GM12878 (cell line): ENCODE measurements around the gene CELSR1. TPM values are rescaled to one million over a fixed set of nuclear protein-coding genes. Genes with fewer than 3 reads are reported as not detected.

ENCODE experiments used
- ASH2L ChIP-seq: fragments of 300-600, 200-600 bp; sonication (generic); IDR thresholded peaks from 2 replicates; pipeline ENCODE4 v1.6.1; 2017; ENCODE audit warnings: low read depth, mild to moderate bottlenecking, borderline replicate concordance
- ATF7 ChIP-seq: fragments of 450-650 bp; IDR thresholded peaks from 2 replicates; pipeline ENCODE4 v1.6.1; 2016; ENCODE audit warnings: low read depth, mild to moderate bottlenecking
- BACH1 ChIP-seq: fragments of 450-650 bp; IDR thresholded peaks from 2 replicates; pipeline ENCODE4 v1.6.1; 2017; ENCODE audit warnings: mild to moderate bottlenecking, borderline replicate concordance
- CHD2 ChIP-seq: IDR thresholded peaks from 2 replicates; pipeline ENCODE4 v1.6.1; 2011; ENCODE audit warnings: low read depth, low read length, improper control_type of control experiment, borderline replicate concordance
- EED ChIP-seq: sonication (generic); IDR thresholded peaks from 2 replicates; pipeline ENCODE4 v1.6.1; 2016; ENCODE audit warnings: antibody characterized with exemption, low read depth
- HCFC1 ChIP-seq: fragments of 150-350 bp; IDR thresholded peaks from 2 replicates; pipeline ENCODE4 v1.6.1; 2014; ENCODE audit warnings: low read length
- NBN ChIP-seq: fragments of 450-650 bp; IDR thresholded peaks from 2 replicates; pipeline ENCODE4 v1.6.1; 2016
- NFYA ChIP-seq: IDR thresholded peaks from 2 replicates; pipeline ENCODE4 v1.6.1; 2011; ENCODE audit warnings: low read depth, mild to moderate bottlenecking, low read length, improper control_type of control experiment, borderline replicate concordance
- NFYB ChIP-seq: IDR thresholded peaks from 2 replicates; pipeline ENCODE4 v1.6.1; 2011; ENCODE audit warnings: low read depth, mild to moderate bottlenecking, low read length, improper control_type of control experiment, moderate library complexity; ENCODE audit not compliant: insufficient read depth
- PAX5 ChIP-seq: IDR thresholded peaks from 2 replicates; pipeline ENCODE4 v1.6.1; 2011; ENCODE audit warnings: low read depth, low read length, borderline replicate concordance
- PAX8 ChIP-seq: fragments of 450-650 bp; IDR thresholded peaks from 2 replicates; pipeline ENCODE4 v1.6.1; 2017; ENCODE audit warnings: mild to moderate bottlenecking, moderate library complexity
- RAD51 ChIP-seq: fragments of 450-650 bp; IDR thresholded peaks from 2 replicates; pipeline ENCODE4 v1.6.1; 2016; ENCODE audit warnings: moderate library complexity, mild to moderate bottlenecking, inconsistent platforms
- RELA ChIP-seq: fragments of 450-650 bp; IDR thresholded peaks from 2 replicates; pipeline ENCODE4 v1.8.0; 2014; ENCODE audit warnings: borderline replicate concordance; ENCODE audit not compliant: partially characterized antibody
- RUNX3 ChIP-seq: IDR thresholded peaks from 2 replicates; pipeline ENCODE4 v1.6.1; 2012; ENCODE audit warnings: low read length, inconsistent platforms
- SP1 ChIP-seq: IDR thresholded peaks from one replicate; pipeline ENCODE4 v1.6.1; 2011; ENCODE audit warnings: low read depth, low read length
- SPI1 ChIP-seq: IDR thresholded peaks from 2 replicates; pipeline ENCODE4 v1.6.1; 2011; ENCODE audit warnings: low read depth, mild to moderate bottlenecking, low read length, moderate library complexity, borderline replicate concordance; ENCODE audit not compliant: insufficient read depth
- SRF ChIP-seq, 2 experiments: IDR thresholded peaks; 2 replicates each; pipeline ENCODE4 v1.6.1; 2011; ENCODE audit warnings: low read depth in 2 of 2, low read length in 2 of 2, mild to moderate bottlenecking in 1 of 2, moderate library complexity in 1 of 2
- YY1 ChIP-seq: IDR thresholded peaks from 2 replicates; pipeline ENCODE4 v1.6.1; 2011; ENCODE audit warnings: low read depth, mild to moderate bottlenecking, low read length
- ZSCAN29 ChIP-seq: fragments of 450-650 bp; IDR thresholded peaks from 2 replicates; pipeline ENCODE4 v1.6.1; 2017; ENCODE audit warnings: mild to moderate bottlenecking, moderate library complexity
- polyA plus RNA-seq, 11 experiments: library from polyadenylated mRNA; depleted of rRNA in 4 of 11; unstranded in 6 of 11; stranded (reverse) in 5 of 11; fragments of >200 nt; fragmentation: Nextera tagmentation in 4 of 11; fragmentation: Illumina TruSeq in 1 of 11; extraction: Ambion mirVana in 4 of 11; extraction: Trizol in 1 of 11; gene quantifications; 1 replicate in 1 of 11; 2 replicates in 10 of 11; pipeline versions ENCODE4 v1.2.1 to v1.2.3, GENCODE V29; 2011 to 2016; ENCODE audit warnings: inconsistent platforms in 2 of 11, missing spikeins in 2 of 11, low read depth in 1 of 11
- total RNA-seq, 4 experiments: library from RNA; depleted of rRNA in 3 of 4; stranded (reverse); fragments of >200 nt in 3 of 4; fragmentation: Illumina TruSeq in 1 of 4; extraction: Trizol in 1 of 4; gene quantifications; 2 replicates each; pipeline versions ENCODE4 v1.2.1 to v1.2.3, GENCODE V29; 2013 to 2021
- TF ChIP-seq, protein P1 (sequence below): fragments of 450-650 bp; IDR thresholded peaks from 2 replicates; pipeline ENCODE4 v1.6.1; 2018; ENCODE audit warnings: mild to moderate bottlenecking, low read depth, moderate library complexity; ENCODE audit not compliant: partially characterized antibody
- TF ChIP-seq, protein P2 (sequence below): IDR thresholded peaks from 2 replicates; pipeline ENCODE4 v1.6.1; 2012; ENCODE audit warnings: low read length, inconsistent platforms

Gene CELSR1
- total and polyA plus RNA-seq, 10 of the 15 experiments (the other 5 are each of a cell fraction or from before 2014, with no cell fraction given): 0.05 to 1.7 (median 0.35) TPM; not detected in 2

DNA sequence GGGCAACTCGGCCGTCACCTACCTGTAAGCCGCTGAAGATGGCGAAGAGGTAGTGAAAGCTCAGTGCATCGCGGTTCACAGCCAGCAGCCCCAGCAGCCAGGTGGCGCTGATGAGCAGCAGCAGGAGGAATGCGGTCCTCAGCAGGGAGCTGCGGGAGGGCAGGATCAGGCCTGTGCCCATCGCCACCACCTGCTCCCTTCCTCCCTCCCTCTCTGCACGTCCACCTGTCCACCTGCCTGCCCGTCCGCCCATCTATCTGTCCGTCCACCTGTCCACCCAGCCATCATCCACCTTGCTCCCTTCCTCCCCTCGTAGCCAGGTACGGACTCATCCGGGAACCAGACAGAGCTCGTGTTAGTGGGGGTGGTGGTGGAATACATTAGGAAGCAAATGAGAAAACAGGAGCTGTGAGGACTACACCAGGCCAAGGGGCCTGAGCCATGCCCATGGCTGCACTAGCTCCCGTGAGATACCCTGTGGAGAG lies 169.7 kb downstream of the CELSR1 start (continued):
- TF ChIP-seq, protein P1, sequence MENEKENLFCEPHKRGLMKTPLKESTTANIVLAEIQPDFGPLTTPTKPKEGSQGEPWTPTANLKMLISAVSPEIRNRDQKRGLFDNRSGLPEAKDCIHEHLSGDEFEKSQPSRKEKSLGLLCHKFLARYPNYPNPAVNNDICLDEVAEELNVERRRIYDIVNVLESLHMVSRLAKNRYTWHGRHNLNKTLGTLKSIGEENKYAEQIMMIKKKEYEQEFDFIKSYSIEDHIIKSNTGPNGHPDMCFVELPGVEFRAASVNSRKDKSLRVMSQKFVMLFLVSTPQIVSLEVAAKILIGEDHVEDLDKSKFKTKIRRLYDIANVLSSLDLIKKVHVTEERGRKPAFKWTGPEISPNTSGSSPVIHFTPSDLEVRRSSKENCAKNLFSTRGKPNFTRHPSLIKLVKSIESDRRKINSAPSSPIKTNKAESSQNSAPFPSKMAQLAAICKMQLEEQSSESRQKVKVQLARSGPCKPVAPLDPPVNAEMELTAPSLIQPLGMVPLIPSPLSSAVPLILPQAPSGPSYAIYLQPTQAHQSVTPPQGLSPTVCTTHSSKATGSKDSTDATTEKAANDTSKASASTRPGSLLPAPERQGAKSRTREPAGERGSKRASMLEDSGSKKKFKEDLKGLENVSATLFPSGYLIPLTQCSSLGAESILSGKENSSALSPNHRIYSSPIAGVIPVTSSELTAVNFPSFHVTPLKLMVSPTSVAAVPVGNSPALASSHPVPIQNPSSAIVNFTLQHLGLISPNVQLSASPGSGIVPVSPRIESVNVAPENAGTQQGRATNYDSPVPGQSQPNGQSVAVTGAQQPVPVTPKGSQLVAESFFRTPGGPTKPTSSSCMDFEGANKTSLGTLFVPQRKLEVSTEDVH: no peak
- TF ChIP-seq NFYA: no peak
- TF ChIP-seq RUNX3: peak; percentile 31; the same call in 1 of the 2 replicates
- no peak for TF ChIP-seq ASH2L
- no peak for TF ChIP-seq RAD51
- no peak for TF ChIP-seq ATF7
- 0 out of 2 replicates have a peak, but pooled peaks have one; percentile 35 for TF ChIP-seq PAX5
- no peak for TF ChIP-seq RELA
- peak; percentile 74 for TF ChIP-seq YY1
- 0 out of 2 replicates have a peak, but pooled peaks have one; percentile 40 for TF ChIP-seq NBN
- TF ChIP-seq, protein P2, sequence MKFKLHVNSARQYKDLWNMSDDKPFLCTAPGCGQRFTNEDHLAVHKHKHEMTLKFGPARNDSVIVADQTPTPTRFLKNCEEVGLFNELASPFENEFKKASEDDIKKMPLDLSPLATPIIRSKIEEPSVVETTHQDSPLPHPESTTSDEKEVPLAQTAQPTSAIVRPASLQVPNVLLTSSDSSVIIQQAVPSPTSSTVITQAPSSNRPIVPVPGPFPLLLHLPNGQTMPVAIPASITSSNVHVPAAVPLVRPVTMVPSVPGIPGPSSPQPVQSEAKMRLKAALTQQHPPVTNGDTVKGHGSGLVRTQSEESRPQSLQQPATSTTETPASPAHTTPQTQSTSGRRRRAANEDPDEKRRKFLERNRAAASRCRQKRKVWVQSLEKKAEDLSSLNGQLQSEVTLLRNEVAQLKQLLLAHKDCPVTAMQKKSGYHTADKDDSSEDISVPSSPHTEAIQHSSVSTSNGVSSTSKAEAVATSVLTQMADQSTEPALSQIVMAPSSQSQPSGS: no peak
- TF ChIP-seq SPI1: 0 out of 2 replicates have a peak, but pooled peaks have one; percentile 21
- TF ChIP-seq BACH1: no peak
- no peak for TF ChIP-seq EED
- TF ChIP-seq CHD2: no peak
- TF ChIP-seq NFYB: no peak
- no peak for TF ChIP-seq PAX8
- no peak for TF ChIP-seq HCFC1
- TF ChIP-seq SRF (IDR thresholded peaks at IDR 0.05; ENCODE audit: low read depth in 2 of 2, low read length in 2 of 2): no peak
- no peak for TF ChIP-seq ZSCAN29
- TF ChIP-seq SP1: peak; percentile 38
